Neural cell (in vitro differentiated cells): ENCODE measurements around the gene SPATS2L. TPM values are rescaled to one million over a fixed set of nuclear protein-coding genes. Genes with fewer than 3 reads are reported as not detected.

ENCODE experiments used
- H2AFZ ChIP-seq: fragments of 200-600, 300-800 bp; sonication (generic), shearing (Covaris generic); 2 replicates; pipeline ENCODE4 v1.6.0; 2014; ENCODE audit warnings: low read depth, mild to moderate bottlenecking, antibody characterized with exemption, low read length, moderate library complexity
- H3F3A ChIP-seq: fragments of 200-600 bp; shearing (Covaris generic); 2 replicates; pipeline ENCODE4 v1.6.1; 2016; ENCODE audit warnings: mild to moderate bottlenecking, moderate library complexity, mixed read lengths, antibody characterized with exemption, low read length; ENCODE audit not compliant: insufficient read depth, poor library complexity, severe bottlenecking
- H3K27ac ChIP-seq: fragments of 200-600, 300-800 bp; sonication (generic), shearing (Covaris generic); 2 replicates; pipeline ENCODE4 v1.5.1; 2014; ENCODE audit warnings: mild to moderate bottlenecking, low read length, moderate library complexity
- H3K27me3 ChIP-seq: fragments of 300-800, 200-600 bp; sonication (generic), shearing (Covaris generic); 2 replicates; pipeline ENCODE4 v1.6.0; 2014; ENCODE audit warnings: mild to moderate bottlenecking, low read depth, low read length, moderate library complexity; ENCODE audit not compliant: insufficient read depth
- H3K36me3 ChIP-seq: fragments of 300-800, 200-600 bp; sonication (generic), shearing (Covaris generic); 2 replicates; pipeline ENCODE4 v1.5.1; 2014; ENCODE audit warnings: mild to moderate bottlenecking, antibody characterized with exemption, low read length, moderate library complexity; ENCODE audit not compliant: insufficient read depth
- H3K4me2 ChIP-seq: fragments of 300-800, 200-600 bp; sonication (generic), shearing (Covaris generic); 2 replicates; pipeline ENCODE4 v1.6.0; 2014; ENCODE audit warnings: mild to moderate bottlenecking, low read length
- H3K4me3 ChIP-seq: fragments of 300-800, 200-600 bp; sonication (generic), shearing (Covaris generic); 2 replicates; pipeline ENCODE4 v1.5.1; 2014; ENCODE audit warnings: mild to moderate bottlenecking, low read length, moderate library complexity
- H3K79me2 ChIP-seq: fragments of 200-600 bp; shearing (Covaris generic); replicated peaks from 2 replicates; pipeline ENCODE4 v1.6.0; 2014; ENCODE audit warnings: mild to moderate bottlenecking, low read length, moderate library complexity; ENCODE audit not compliant: insufficient read depth
- H3K9ac ChIP-seq: fragments of 300-800, 200-600 bp; sonication (generic), shearing (Covaris generic); 2 replicates; pipeline ENCODE4 v1.6.1; 2016; ENCODE audit warnings: mild to moderate bottlenecking, low read length, mixed read lengths
- H3K9me2 ChIP-seq: fragments of 200-600 bp; shearing (Covaris generic); 2 replicates; pipeline ENCODE4 v1.6.1; 2016; ENCODE audit warnings: mild to moderate bottlenecking, low read length, mixed read lengths; ENCODE audit not compliant: insufficient read depth
- H3K9me3 ChIP-seq: fragments of 200-600, 300-800 bp; sonication (generic), shearing (Covaris generic); 2 replicates; pipeline ENCODE4 v1.6.1; 2016; ENCODE audit warnings: mild to moderate bottlenecking, mixed run types, low read length, moderate library complexity, mixed read lengths
- H4K20me1 ChIP-seq: fragments of 200-600 bp; shearing (Covaris generic); 2 replicates; pipeline ENCODE4 v1.6.1; 2016; ENCODE audit warnings: mild to moderate bottlenecking, mixed run types; ENCODE audit not compliant: insufficient read depth
- EP300 ChIP-seq: fragments of 450-650 bp; conservative IDR thresholded peaks from 2 replicates; pipeline ENCODE4 v1.6.1; 2014; ENCODE audit warnings: antibody characterized with exemption, mild to moderate bottlenecking, moderate library complexity; ENCODE audit not compliant: poor library complexity, severe bottlenecking
- EZH2 ChIP-seq: fragments of 200-600, 300-800 bp; shearing (Covaris generic), sonication (generic); IDR thresholded peaks from 2 replicates; pipeline ENCODE4 v1.6.1; 2014; ENCODE audit warnings: antibody characterized with exemption, low read length, borderline replicate concordance, mild to moderate bottlenecking; ENCODE audit not compliant: insufficient read depth, poor library complexity, severe bottlenecking
- MXI1 ChIP-seq: fragments of 450-650 bp; conservative IDR thresholded peaks from 2 replicates; pipeline ENCODE4 v1.6.1; 2014; ENCODE audit warnings: antibody characterized with exemption, mild to moderate bottlenecking; ENCODE audit not compliant: poor library complexity, severe bottlenecking
- POLR2AphosphoS5 ChIP-seq: IDR thresholded peaks from 2 replicates; pipeline ENCODE4 v1.6.1; 2012
- RAD21 ChIP-seq: fragments of 450-650 bp; conservative IDR thresholded peaks from 2 replicates; pipeline ENCODE4 v1.6.1; 2014; ENCODE audit warnings: antibody characterized with exemption, mild to moderate bottlenecking, moderate library complexity
- SMC3 ChIP-seq: fragments of 450-650 bp; conservative IDR thresholded peaks from 2 replicates; pipeline ENCODE4 v1.6.1; 2014; ENCODE audit warnings: antibody characterized with exemption, mild to moderate bottlenecking, moderate library complexity; ENCODE audit not compliant: poor library complexity
- TAF1 ChIP-seq: IDR thresholded peaks from 2 replicates; pipeline ENCODE4 v1.6.1; 2012; ENCODE audit warnings: low read depth
- polyA plus RNA-seq: library from polyadenylated mRNA; depleted of rRNA; stranded (reverse); fragments of >200 nt; gene quantifications from 2 replicates; pipeline ENCODE4 v1.2.3, GENCODE V29; 2014
- TF ChIP-seq, protein P1 (sequence below): fragments of 450-650 bp; IDR thresholded peaks from 2 replicates; pipeline ENCODE4 v1.5.1; 2014; ENCODE audit warnings: antibody characterized with exemption, mild to moderate bottlenecking, moderate library complexity; ENCODE audit not compliant: poor library complexity, severe bottlenecking
- TF ChIP-seq, protein P2 (sequence below): IDR thresholded peaks from 2 replicates; pipeline ENCODE4 v1.6.1; 2012; ENCODE audit warnings: borderline replicate concordance

The SPATS2L gene
- polyA plus RNA-seq, 1 donor from 2014 or later = 8.5 TPM

DNA sequence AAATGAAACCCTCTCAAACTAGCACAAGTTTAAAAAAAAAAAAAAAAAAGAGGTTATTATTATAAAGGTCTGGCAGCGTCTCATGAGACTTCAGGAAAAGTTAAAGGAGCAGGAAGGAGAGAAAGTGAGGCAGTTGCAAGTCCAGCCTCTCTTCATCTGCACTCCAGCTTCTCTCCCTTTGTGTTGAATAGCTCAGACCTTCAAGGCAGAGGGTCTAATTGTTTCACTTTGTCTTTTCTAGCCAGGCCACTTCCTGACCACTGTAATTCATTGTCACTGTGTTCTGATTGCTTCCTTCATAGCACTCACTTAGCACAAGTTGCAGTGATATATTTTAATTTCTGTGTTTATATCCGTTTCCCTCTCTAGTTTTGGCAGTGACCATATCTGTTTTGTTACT lies 99.9 kb downstream of the SPATS2L start:
- Histone ChIP-seq H3K4me3 (no peak overlapping the region), H3K9ac (no peak overlapping the region)

DNA sequence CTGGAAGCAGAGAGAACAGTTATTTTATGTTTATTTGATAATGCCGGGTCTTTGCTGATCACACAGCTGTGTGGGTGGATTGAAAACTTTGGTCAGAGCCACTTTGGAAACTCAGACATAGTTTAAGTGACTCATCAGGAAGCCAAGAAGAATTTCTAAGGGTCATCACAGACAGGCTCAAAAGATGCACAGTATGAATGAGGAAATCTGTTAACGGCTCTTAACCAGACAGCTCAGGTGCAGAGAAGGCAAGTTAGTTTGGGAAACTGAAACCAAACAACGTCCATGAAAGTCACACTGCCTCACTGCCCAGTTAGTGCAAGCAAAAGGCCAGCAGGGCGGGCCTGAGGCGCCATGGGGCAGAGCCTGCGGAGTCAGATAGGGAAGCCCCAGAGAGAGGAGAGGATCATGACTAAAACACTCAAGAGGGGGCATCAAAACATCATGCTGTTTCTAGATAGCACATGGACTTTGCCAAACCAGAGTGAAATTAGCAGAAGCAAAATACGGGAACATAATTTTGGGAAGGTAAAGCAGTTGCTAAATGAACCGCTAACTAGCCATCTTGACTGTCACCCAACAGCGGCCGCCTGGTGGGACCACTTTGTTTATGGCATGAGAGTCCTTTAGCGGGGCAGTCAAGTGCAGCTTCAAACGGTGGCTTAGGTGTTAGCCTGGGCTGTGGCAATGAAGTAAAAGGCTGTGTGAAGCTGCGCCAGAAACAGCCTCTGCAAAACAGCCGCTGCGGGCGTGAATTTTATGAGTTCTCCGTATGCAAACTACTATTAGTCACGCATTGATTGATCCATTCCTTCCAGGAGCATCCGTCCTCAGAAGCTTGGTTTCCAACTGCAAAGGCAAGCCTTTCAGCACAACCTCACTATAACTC lies 102.2 kb downstream of the SPATS2L start:
- Histone ChIP-seq H3K27ac (no peak overlapping the region), H2AFZ (no peak overlapping the region), H3K79me2 (no peaks in the 10 kb centered on the region), H3K4me3 (no peak overlapping the region), H3K36me3 (no peaks in the 10 kb centered on the region), H4K20me1 (no peaks in the 10 kb centered on the region), H3K4me2 (no peak overlapping the region), H3K9me3 (no peaks in the 10 kb centered on the region), H3K27me3 (no peaks in the 10 kb centered on the region), H3K9me2 (no peaks in the 10 kb centered on the region), H3K9ac (no peak overlapping the region), H3F3A (no peaks in the 10 kb centered on the region)
- no peak for TF ChIP-seq MXI1
- TF ChIP-seq EP300 = no peak
- TF ChIP-seq RAD21 = no peak
- TF ChIP-seq POLR2AphosphoS5 = no peak
- no peak for TF ChIP-seq TAF1
- TF ChIP-seq, protein P1, sequence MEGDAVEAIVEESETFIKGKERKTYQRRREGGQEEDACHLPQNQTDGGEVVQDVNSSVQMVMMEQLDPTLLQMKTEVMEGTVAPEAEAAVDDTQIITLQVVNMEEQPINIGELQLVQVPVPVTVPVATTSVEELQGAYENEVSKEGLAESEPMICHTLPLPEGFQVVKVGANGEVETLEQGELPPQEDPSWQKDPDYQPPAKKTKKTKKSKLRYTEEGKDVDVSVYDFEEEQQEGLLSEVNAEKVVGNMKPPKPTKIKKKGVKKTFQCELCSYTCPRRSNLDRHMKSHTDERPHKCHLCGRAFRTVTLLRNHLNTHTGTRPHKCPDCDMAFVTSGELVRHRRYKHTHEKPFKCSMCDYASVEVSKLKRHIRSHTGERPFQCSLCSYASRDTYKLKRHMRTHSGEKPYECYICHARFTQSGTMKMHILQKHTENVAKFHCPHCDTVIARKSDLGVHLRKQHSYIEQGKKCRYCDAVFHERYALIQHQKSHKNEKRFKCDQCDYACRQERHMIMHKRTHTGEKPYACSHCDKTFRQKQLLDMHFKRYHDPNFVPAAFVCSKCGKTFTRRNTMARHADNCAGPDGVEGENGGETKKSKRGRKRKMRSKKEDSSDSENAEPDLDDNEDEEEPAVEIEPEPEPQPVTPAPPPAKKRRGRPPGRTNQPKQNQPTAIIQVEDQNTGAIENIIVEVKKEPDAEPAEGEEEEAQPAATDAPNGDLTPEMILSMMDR = no peak
- TF ChIP-seq EZH2 = no peak
- no peak for TF ChIP-seq SMC3
- TF ChIP-seq, protein P2, sequence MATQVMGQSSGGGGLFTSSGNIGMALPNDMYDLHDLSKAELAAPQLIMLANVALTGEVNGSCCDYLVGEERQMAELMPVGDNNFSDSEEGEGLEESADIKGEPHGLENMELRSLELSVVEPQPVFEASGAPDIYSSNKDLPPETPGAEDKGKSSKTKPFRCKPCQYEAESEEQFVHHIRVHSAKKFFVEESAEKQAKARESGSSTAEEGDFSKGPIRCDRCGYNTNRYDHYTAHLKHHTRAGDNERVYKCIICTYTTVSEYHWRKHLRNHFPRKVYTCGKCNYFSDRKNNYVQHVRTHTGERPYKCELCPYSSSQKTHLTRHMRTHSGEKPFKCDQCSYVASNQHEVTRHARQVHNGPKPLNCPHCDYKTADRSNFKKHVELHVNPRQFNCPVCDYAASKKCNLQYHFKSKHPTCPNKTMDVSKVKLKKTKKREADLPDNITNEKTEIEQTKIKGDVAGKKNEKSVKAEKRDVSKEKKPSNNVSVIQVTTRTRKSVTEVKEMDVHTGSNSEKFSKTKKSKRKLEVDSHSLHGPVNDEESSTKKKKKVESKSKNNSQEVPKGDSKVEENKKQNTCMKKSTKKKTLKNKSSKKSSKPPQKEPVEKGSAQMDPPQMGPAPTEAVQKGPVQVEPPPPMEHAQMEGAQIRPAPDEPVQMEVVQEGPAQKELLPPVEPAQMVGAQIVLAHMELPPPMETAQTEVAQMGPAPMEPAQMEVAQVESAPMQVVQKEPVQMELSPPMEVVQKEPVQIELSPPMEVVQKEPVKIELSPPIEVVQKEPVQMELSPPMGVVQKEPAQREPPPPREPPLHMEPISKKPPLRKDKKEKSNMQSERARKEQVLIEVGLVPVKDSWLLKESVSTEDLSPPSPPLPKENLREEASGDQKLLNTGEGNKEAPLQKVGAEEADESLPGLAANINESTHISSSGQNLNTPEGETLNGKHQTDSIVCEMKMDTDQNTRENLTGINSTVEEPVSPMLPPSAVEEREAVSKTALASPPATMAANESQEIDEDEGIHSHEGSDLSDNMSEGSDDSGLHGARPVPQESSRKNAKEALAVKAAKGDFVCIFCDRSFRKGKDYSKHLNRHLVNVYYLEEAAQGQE = no peak

More for the DNA sequence above, 99.9 kb downstream of the SPATS2L start:
- Histone ChIP-seq H3K27me3 (no peaks in the 10 kb centered on the region), H4K20me1 (no peaks in the 10 kb centered on the region), H3K27ac (no peak overlapping the region), H3F3A (no peaks in the 10 kb centered on the region), H3K9me2 (no peaks in the 10 kb centered on the region), H3K4me2 (no peak overlapping the region), H3K36me3 (no peaks in the 10 kb centered on the region), H3K9me3 (no peaks in the 10 kb centered on the region), H3K79me2 (no peaks in the 10 kb centered on the region), H2AFZ (no peak overlapping the region)
- TF ChIP-seq EZH2 = no peak
- no peak for TF ChIP-seq MXI1
- no peak for TF ChIP-seq SMC3
- no peak for TF ChIP-seq EP300
- TF ChIP-seq, protein P2 = no peak
- no peak for TF ChIP-seq POLR2AphosphoS5
- TF ChIP-seq RAD21 = no peak
- TF ChIP-seq TAF1 = no peak
- TF ChIP-seq, protein P1 = no peak
